Kidney (tissue), 14 donors: ENCODE data around the gene NYAP2. TPM values are rescaled to one million over a fixed set of nuclear protein-coding genes. Genes with fewer than 3 reads are reported as not detected.

ENCODE experiments used
- DNase-seq, 5 donors: peaks; one replicate each; pipeline ENCODE4 v3.0.0-alpha.2; 2013 to 2020
- FAIRE-seq: peaks from 2 replicates; lab custom pipeline; 2012; peaks lifted over from hg19 to GRCh38; lab: Jason Lieb, UNC
- H3K27ac ChIP-seq, 2 donors: one replicate each; pipeline ENCODE4 v1.7.0; 2013; ENCODE audit warnings: low read depth in 2 of 2, low read length in 2 of 2, inconsistent platforms in 1 of 2
- H3K27me3 ChIP-seq: one replicate; pipeline ENCODE4 v1.7.1; 2013; ENCODE audit warnings: low read length, inconsistent platforms; ENCODE audit not compliant: control insufficient read depth, insufficient read depth
- H3K36me3 ChIP-seq, 3 donors: one replicate each; pipeline versions ENCODE4 v1.7.0 to v1.7.1; 2013; ENCODE audit warnings: low read length in 3 of 3, control low read depth in 1 of 3, inconsistent platforms in 1 of 3; ENCODE audit not compliant: insufficient read depth in 3 of 3, control insufficient read depth in 2 of 3
- H3K4me1 ChIP-seq, 3 donors: one replicate each; pipeline versions ENCODE4 v1.7.0 to v1.7.1; 2013; ENCODE audit warnings: low read length in 3 of 3, inconsistent platforms in 1 of 3, low read depth in 1 of 3; ENCODE audit not compliant: control insufficient read depth in 2 of 3, insufficient read depth in 2 of 3
- H3K4me3 ChIP-seq, 3 donors: one replicate each; pipeline versions ENCODE4 v1.7.0 to v1.8.1; 2013; ENCODE audit warnings: low read length in 3 of 3, control low read depth in 1 of 3, inconsistent platforms in 1 of 3
- H3K9ac ChIP-seq, 3 donors: one replicate each; pipeline versions ENCODE4 v1.7.0 to v1.7.1; 2013; ENCODE audit warnings: low read length in 3 of 3, control low read depth in 1 of 3, inconsistent platforms in 1 of 3
- H3K9me3 ChIP-seq, 3 donors: one replicate each; pipeline versions ENCODE4 v1.7.0 to v1.7.1; 2013; ENCODE audit warnings: low read length in 3 of 3, control low read depth in 1 of 3, inconsistent platforms in 1 of 3; ENCODE audit not compliant: control insufficient read depth in 2 of 3, insufficient read depth in 1 of 3
- CTCF ChIP-seq: IDR thresholded peaks from 3 replicates; pipeline ENCODE4 v1.5.1; 2012; ENCODE audit warnings: mild to moderate bottlenecking, moderate library complexity, borderline replicate concordance; ENCODE audit not compliant: insufficient read depth; ENCODE audit errors: extremely low read depth
- intact Hi-C: fragments of 100-400 bp; cut with DNase I; formaldehyde crosslinking; loops from one replicate; pipeline ENCODE4 v1.11.1; 2022
- polyA plus RNA-seq: library from polyadenylated mRNA; stranded (reverse); fragments of 350-450 nt; fragmentation: Illumina TruSeq; extraction: RNeasy Lipid Tissue Mini Kit (QIAGEN cat#74804); gene quantifications from one replicate; pipeline ENCODE4 v1.2.3, GENCODE V29; 2014; ENCODE audit warnings: low read depth, low replicate concordance; ENCODE audit not compliant: insufficient read depth
- total RNA-seq: library from RNA; stranded (reverse); fragmentation: NEBNext Ultra II Directional; extraction: Animal tissue kit (Norgen Biotek cat#: 25700); gene quantifications from one replicate; pipeline ENCODE4 v1.2.1, GENCODE V29; 2021
- donor health status: control.
- donor health status: control.
- donor health status: control.
- donor health status: control.
- donor health status: control.
- donor health status: DM: yes; HTN: yes; CAD: no.
- donor health status: Normal renal cell carcinoma (clear cell type).

NYAP2 gene
- total and polyA plus RNA-seq, 2 donors from 2014 or later, result 0.66 TPM; not detected in 1

- Histone ChIP-seq H3K4me3 (no peak overlapping the region), H3K9ac (no peak overlapping the region), H3K27me3 (no peaks in the 10 kb centered on the region), H3K9me3 (no peaks in the 10 kb centered on the region), H3K27ac (no peak overlapping the region), H3K4me1 (no peaks in the 10 kb centered on the region), H3K36me3 (no peaks in the 10 kb centered on the region)
- no peak for DNase-seq
- TF ChIP-seq CTCF, result no peak
- FAIRE-seq, result no peak
- intact Hi-C loops, result no loop called here
These were observed 59.1 kb downstream of the NYAP2 start for GRCh38 chr2:225458431-225459117.

- DNase-seq (no peak), FAIRE-seq (no peak)
- TF ChIP-seq CTCF, result no peak
- no peaks in the 10 kb centered on the region for H3K4me1 ChIP-seq
- H3K9ac ChIP-seq, result no peak overlapping the region
- intact Hi-C loops, result no loop called here
- H3K4me3 ChIP-seq, result no peak overlapping the region
- no peak overlapping the region for H3K27ac ChIP-seq
- no peaks in the 10 kb centered on the region for H3K36me3 ChIP-seq
- H3K27me3 ChIP-seq, result no peaks in the 10 kb centered on the region
- no peaks in the 10 kb centered on the region for H3K9me3 ChIP-seq
These were observed 62.9 kb downstream of the NYAP2 start for GRCh38 chr2:225462417-225462816.

GRCh38 chr2:225462945-225463344, 63.4 kb downstream of the NYAP2 start:
- no peak overlapping the region for H3K4me3 ChIP-seq
- no peak for TF ChIP-seq CTCF
- H3K27me3 ChIP-seq, result no peaks in the 10 kb centered on the region
- H3K36me3 ChIP-seq, result no peaks in the 10 kb centered on the region
- intact Hi-C loops, result no loop called here
- no peak for FAIRE-seq
- H3K4me1 ChIP-seq, result no peaks in the 10 kb centered on the region
- no peak overlapping the region for H3K27ac ChIP-seq
- no peaks in the 10 kb centered on the region for H3K9me3 ChIP-seq
- H3K9ac ChIP-seq, result no peak overlapping the region
- no peak for DNase-seq

- H3K27me3 ChIP-seq, result no peaks in the 10 kb centered on the region
- TF ChIP-seq CTCF, result no peak
- DNase-seq (no peak), FAIRE-seq (no peak)
- H3K27ac ChIP-seq, result no peak overlapping the region
- H3K4me1 ChIP-seq, result no peaks in the 10 kb centered on the region
- H3K4me3 ChIP-seq, result no peak overlapping the region
- intact Hi-C loops, result no loop called here
- no peaks in the 10 kb centered on the region for H3K36me3 ChIP-seq
- H3K9me3 ChIP-seq, result no peaks in the 10 kb centered on the region
- H3K9ac ChIP-seq, result no peak overlapping the region
These were observed 63.9 kb downstream of the NYAP2 start for GRCh38 chr2:225463449-225463848.
